RWPE2 (cell line): ENCODE results near the gene GPHA2.

Experiments
- ATAC-seq: fragments of 200-7000 bp; cut with Tn5 transposase; 3 replicates; pipeline ENCODE4 v1.9.1; 2021; ENCODE audit warnings: low read depth
- DNase-seq: peaks from one replicate; pipeline ENCODE4 v3.0.0-alpha.2; 2020; ENCODE audit warnings: low spot score
- H3K27ac ChIP-seq: fragments of 450-650 bp; 2 replicates; pipeline ENCODE4 v1.5.1; 2017; ENCODE audit warnings: mild to moderate bottlenecking; ENCODE audit not compliant: poor library complexity, severe bottlenecking
- H3K27me3 ChIP-seq: fragments of 250-450 bp; sonication (Bioruptor Pico); 2 replicates; pipeline ENCODE4 v1.5.1; 2021; ENCODE audit warnings: mild to moderate bottlenecking, moderate library complexity; ENCODE audit not compliant: insufficient read depth, poor library complexity, severe bottlenecking
- H3K36me3 ChIP-seq: fragments of 250-450 bp; sonication (Bioruptor Pico); 2 replicates; pipeline ENCODE4 v1.5.1; 2020; ENCODE audit warnings: low read depth, mild to moderate bottlenecking, moderate library complexity
- H3K4me1 ChIP-seq: fragments of 250-450 bp; sonication (Bioruptor Pico); 2 replicates; pipeline ENCODE4 v1.5.1; 2021; ENCODE audit warnings: mild to moderate bottlenecking, moderate library complexity; ENCODE audit not compliant: insufficient read depth, poor library complexity, severe bottlenecking
- H3K4me3 ChIP-seq: fragments of 250-450 bp; sonication (Bioruptor Pico); 2 replicates; pipeline ENCODE4 v1.5.1; 2021; ENCODE audit warnings: mild to moderate bottlenecking, moderate library complexity; ENCODE audit not compliant: severe bottlenecking
- H3K9me3 ChIP-seq: fragments of 250-450 bp; sonication (Bioruptor Pico); 2 replicates; pipeline ENCODE4 v1.5.1; 2021; ENCODE audit warnings: mild to moderate bottlenecking, moderate library complexity; ENCODE audit not compliant: severe bottlenecking
- CTCF ChIP-seq: fragments of 450-650 bp; IDR thresholded peaks from one replicate; pipeline ENCODE4 v1.5.1; 2017; ENCODE audit warnings: mild to moderate bottlenecking, moderate library complexity; ENCODE audit not compliant: poor library complexity, severe bottlenecking

GPHA2 gene

GRCh38 chr11:64925536-64926436, 9.9 kb downstream of the GPHA2 start:
- H3K36me3 ChIP-seq: peaks cover 12% of the 10 kb centered on the region
- no peak for DNase-seq
- no peaks in the 10 kb centered on the region for H3K27me3 ChIP-seq
- ATAC-seq: no peak
- no peak overlapping the region for H3K27ac ChIP-seq
- no peaks in the 10 kb centered on the region for H3K9me3 ChIP-seq
- peak overlapping the region; percentile 87 for H3K4me3 ChIP-seq
- H3K4me1 ChIP-seq: peaks cover 3% of the 10 kb centered on the region
- no peak for TF ChIP-seq CTCF

GRCh38 chr11:64924910-64925284, 10.8 kb downstream of the GPHA2 start:
- Histone ChIP-seq H3K36me3 (peaks cover 5% of the 10 kb centered on the region; the same call in 1 of the 2 replicates), H3K27ac (peak overlapping the region; percentile 60), H3K27me3 (no peaks in the 10 kb centered on the region), H3K9me3 (no peaks in the 10 kb centered on the region), H3K4me3 (peak overlapping the region; percentile 87), H3K4me1 (peaks cover 3% of the 10 kb centered on the region)
- no peak for DNase-seq
- no peak for ATAC-seq
- no peak for TF ChIP-seq CTCF

- no peaks in the 10 kb centered on the region for H3K9me3 ChIP-seq
- no peaks in the 10 kb centered on the region for H3K27me3 ChIP-seq
- 0 out of 2 replicates have a peak, but pooled peaks cover 5% of the 10 kb centered on the region for H3K36me3 ChIP-seq
- DNase-seq (peak; percentile 91), ATAC-seq (peak; percentile 92)
- peak within 1 kb of the TSS; percentile 60 for H3K27ac ChIP-seq
- H3K4me3 ChIP-seq: peak within 1 kb of the TSS; percentile 87
- H3K4me1 ChIP-seq: peaks cover 3% of the 10 kb centered on the region
- TF ChIP-seq CTCF: no peak
These were observed 11.5 kb downstream of the GPHA2 start, which contains the start of gene PPP2R5B for GRCh38 chr11:64923944-64924909. Gene PPP2R5B (plus strand): TSS chr11:64924689. CDS start chr11:64925735, 1,046 bp downstream.

GRCh38 chr11:64923151-64923661, 12.5 kb downstream of the GPHA2 start:
- Histone ChIP-seq H3K4me1 (peaks cover 3% of the 10 kb centered on the region), H3K27me3 (no peaks in the 10 kb centered on the region), H3K27ac (no peak overlapping the region), H3K4me3 (no peak overlapping the region), H3K36me3 (0 out of 2 replicates have a peak, but pooled peaks cover under 1% of the 10 kb centered on the region), H3K9me3 (no peaks in the 10 kb centered on the region)
- no peak for ATAC-seq
- no peak for DNase-seq
- TF ChIP-seq CTCF: no peak
